Endodermal cell (in vitro differentiated cells): ENCODE data around the gene NDUFB10. TPM values are rescaled to one million over a fixed set of nuclear protein-coding genes. Genes with fewer than 3 reads are reported as not detected.
A peak's percentile ranks its signal among the peaks of the same experiment; 100 is the strongest.

ENCODE experiments used
- DNase-seq: peaks from one replicate; pipeline ENCODE4 v3.0.0-alpha.2; 2017
- H3K27ac ChIP-seq: 2 replicates; pipeline ENCODE4 v1.5.1; 2013; ENCODE audit warnings: mild to moderate bottlenecking, low read depth, low read length, moderate library complexity
- H3K27me3 ChIP-seq: 2 replicates; pipeline ENCODE4 v1.6.1; 2013; ENCODE audit warnings: mild to moderate bottlenecking, low read length, moderate library complexity; ENCODE audit not compliant: insufficient read depth, control insufficient read depth, poor library complexity, severe bottlenecking
- H3K36me3 ChIP-seq: 2 replicates; pipeline ENCODE4 v1.7.0; 2013; ENCODE audit warnings: mild to moderate bottlenecking, low read length, moderate library complexity; ENCODE audit not compliant: control insufficient read depth, insufficient read depth
- H3K4me1 ChIP-seq: one replicate; pipeline ENCODE4 v1.7.0; 2013; ENCODE audit warnings: low read length; ENCODE audit not compliant: control insufficient read depth, insufficient read depth
- H3K4me3 ChIP-seq: 2 replicates; pipeline ENCODE4 v1.5.1; 2013; ENCODE audit warnings: mild to moderate bottlenecking, low read length, moderate library complexity
- H3K9ac ChIP-seq: 2 replicates; pipeline ENCODE4 v1.6.1; 2013; ENCODE audit warnings: mild to moderate bottlenecking, low read length, moderate library complexity; ENCODE audit not compliant: poor library complexity, severe bottlenecking; ENCODE audit errors: extremely low read depth
- H3K9me3 ChIP-seq: 2 replicates; pipeline ENCODE4 v1.6.1; 2013; ENCODE audit warnings: mild to moderate bottlenecking, low read length, moderate library complexity; ENCODE audit not compliant: control insufficient read depth
- H3K27ac Mint-ChIP-seq: 2 replicates; pipeline ENCODE4 v1.8.0; 2020; ENCODE audit warnings: mixed read lengths
- H3K27me3 Mint-ChIP-seq: 2 replicates; pipeline ENCODE4 v1.8.0; 2021; ENCODE audit warnings: mild to moderate bottlenecking, mixed read lengths; ENCODE audit not compliant: insufficient read depth
- H3K36me3 Mint-ChIP-seq: 2 replicates; pipeline ENCODE4 v1.8.0; 2020; ENCODE audit warnings: low read depth, mixed read lengths
- H3K4me1 Mint-ChIP-seq: 2 replicates; pipeline ENCODE4 v1.8.0; 2020; ENCODE audit warnings: mixed read lengths
- H3K4me3 Mint-ChIP-seq: 2 replicates; pipeline ENCODE4 v1.8.0; 2020; ENCODE audit warnings: mild to moderate bottlenecking, moderate library complexity, mixed read lengths
- H3K9me3 Mint-ChIP-seq: 2 replicates; pipeline ENCODE4 v1.8.0; 2020; ENCODE audit warnings: mild to moderate bottlenecking, mixed read lengths
- CTCF ChIP-seq: fragments of 200-600 bp; sonication (generic); conservative IDR thresholded peaks from 2 replicates; pipeline ENCODE4 v1.5.0; 2021; ENCODE audit warnings: antibody characterized with exemption, mild to moderate bottlenecking
- WGBS, 2 experiments: methylation state at CpG; one replicate each; pipeline versions ENCODE4 v1.1.5 to v1.1.7; 2013; ENCODE audit warnings: missing lambda C conversion rate in 2 of 2, mixed read lengths in 1 of 2; ENCODE audit not compliant: insufficient coverage in 1 of 2, insufficient read length in 1 of 2; 5-methylcytosine and 5-hydroxymethylcytosine counted together
- total RNA-seq, 2 donors: library from RNA; stranded (reverse); fragmentation: NEBNext Ultra II Directional in 1 of 2; extraction: Animal tissue kit (Norgen Biotek cat#: 25700) in 1 of 2; gene quantifications; 2 replicates in 1 of 2; 3 replicates in 1 of 2; pipeline ENCODE4 v1.2.1, GENCODE V29; 2021

The NDUFB10 gene
- total RNA-seq, 2 donors from 2014 or later: 167 to 192 TPM

- no peaks in the 10 kb centered on the region for H3K36me3 ChIP-seq
- WGBS, 2 experiments: 12 to 17% methylated on average over 2 to 5 of the region's 5 CpGs
- H3K4me3 ChIP-seq: no peak overlapping the region
- TF ChIP-seq CTCF: no peak
- H3K4me1 ChIP-seq: no peaks in the 10 kb centered on the region
- Mint-ChIP-seq H3K4me1 (peaks cover 2% of the 10 kb centered on the region), H3K27ac (no peak overlapping the region), H3K9me3 (no peaks in the 10 kb centered on the region), H3K4me3 (no peak overlapping the region), H3K27me3 (peaks cover 70% of the 10 kb centered on the region), H3K36me3 (no peaks in the 10 kb centered on the region)
- no peaks in the 10 kb centered on the region for H3K9me3 ChIP-seq
- H3K27me3 ChIP-seq: peaks cover 77% of the 10 kb centered on the region
- DNase-seq: peak; percentile 69
- no peak overlapping the region for H3K27ac ChIP-seq
- H3K9ac ChIP-seq: no peak overlapping the region
Measured at GRCh38 chr16:1916640-1916990, 42.7 kb upstream of the NDUFB10 start.

GRCh38 chr16:1917056-1917664 lies 42.2 kb upstream of the NDUFB10 start:
- H3K9me3 Mint-ChIP-seq: no peaks in the 10 kb centered on the region
- 10 to 15% methylated on average over 18 to 22 of the region's 22 CpGs for WGBS, 2 experiments
- H3K27ac Mint-ChIP-seq: no peak overlapping the region
- H3K9me3 ChIP-seq: no peaks in the 10 kb centered on the region
- no peaks in the 10 kb centered on the region for H3K4me1 ChIP-seq
- no peak overlapping the region for H3K27ac ChIP-seq
- no peaks in the 10 kb centered on the region for H3K36me3 ChIP-seq
- peaks cover 82% of the 10 kb centered on the region for H3K27me3 ChIP-seq
- no peaks in the 10 kb centered on the region for H3K36me3 Mint-ChIP-seq
- H3K4me3 Mint-ChIP-seq: peak overlapping the region; percentile 25
- H3K9ac ChIP-seq: no peak overlapping the region
- peaks cover 74% of the 10 kb centered on the region for H3K27me3 Mint-ChIP-seq
- peaks cover 2% of the 10 kb centered on the region for H3K4me1 Mint-ChIP-seq
- TF ChIP-seq CTCF: no peak
- H3K4me3 ChIP-seq: no peak overlapping the region
- DNase-seq: no peak

GRCh38 chr16:1917665-1918350 lies 41.5 kb upstream of the NDUFB10 start:
- H3K27ac ChIP-seq: no peak overlapping the region
- 3 to 6% methylated on average over 5 to 79 of the region's 81 CpGs for WGBS, 2 experiments
- no peak overlapping the region for H3K9ac ChIP-seq
- DNase-seq: no peak
- Mint-ChIP-seq H3K27me3 (peaks cover 79% of the 10 kb centered on the region), H3K36me3 (no peaks in the 10 kb centered on the region), H3K4me3 (peak overlapping the region; percentile 25), H3K27ac (no peak overlapping the region), H3K9me3 (no peaks in the 10 kb centered on the region), H3K4me1 (peaks cover 2% of the 10 kb centered on the region)
- peaks cover 89% of the 10 kb centered on the region for H3K27me3 ChIP-seq
- H3K4me3 ChIP-seq: no peak overlapping the region
- no peak for TF ChIP-seq CTCF
- H3K36me3 ChIP-seq: no peaks in the 10 kb centered on the region
- no peaks in the 10 kb centered on the region for H3K4me1 ChIP-seq
- H3K9me3 ChIP-seq: no peaks in the 10 kb centered on the region
